Measurements from ENCODE around the gene KANK4. TPM values are rescaled to one million over a fixed set of nuclear protein-coding genes. Genes with fewer than 3 reads are reported as not detected.

KANK4 gene
- under 0.01 TPM in 1 of 2 replicates, not detected in the other for total RNA-seq

GRCh38 chr1:62318756-62319544 is at the start of gene KANK4:
Gene KANK4, minus strand, starts transcription at chr1:62319434. Its CDS starts 37,870 bp downstream, at chr1:62281564.

GRCh38 chr1:62194651-62195544 is 124.3 kb downstream of the KANK4 start, which contains the start of gene L1TD1:
Gene L1TD1, plus strand, starts transcription at chr1:62194849. Its CDS starts 11,780 bp downstream, at chr1:62206629.

Other genes starting within 250 kb of the KANK4 start
- under 0.01 TPM in 1 of 2 replicates, not detected in the other for gene L1TD1, start 124.6 kb downstream of the KANK4 start, total RNA-seq
- gene USP1, start 117.6 kb upstream of the KANK4 start, total RNA-seq: 10.5 and 15.3 TPM in 2 replicates

Measured in bronchial smooth muscle cell (primary cell).